ENCODE data around the gene NETO1. TPM values are rescaled to one million over a fixed set of nuclear protein-coding genes. Genes with fewer than 3 reads are reported as not detected.

NETO1 gene
- total RNA-seq, 4 donors from 2014 or later: 0.95 TPM; not detected in 3

DNA sequence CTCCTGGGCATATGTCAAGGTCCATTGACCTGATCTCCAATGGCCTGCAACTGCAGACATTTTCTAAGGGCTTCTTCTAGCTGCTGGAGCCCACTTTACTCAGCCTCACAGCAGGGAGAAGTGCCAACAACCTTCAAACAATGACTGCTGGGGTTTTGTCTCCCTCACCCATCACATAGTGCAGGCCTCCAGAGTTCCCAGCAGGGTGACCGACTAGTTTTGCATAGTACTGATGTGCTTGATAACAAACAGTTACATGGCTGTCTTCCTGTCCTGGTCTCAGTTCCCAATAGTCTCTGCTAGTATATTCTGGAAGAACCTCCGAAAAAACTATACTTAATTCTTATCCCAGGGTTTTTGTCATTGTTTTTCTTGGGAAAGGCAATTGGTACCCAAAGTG lies 10.4 kb upstream of the NETO1 start:
- H3K9me3 ChIP-seq: no peaks in the 10 kb centered on the region
- intact Hi-C loops (cut with DNase I; ENCODE audit: low total_unique reads): no loop called here
- no peak overlapping the region for H3K27ac ChIP-seq
- no peaks in the 10 kb centered on the region for H3K4me1 ChIP-seq
- no peaks in the 10 kb centered on the region for H3K27me3 ChIP-seq
- H3K36me3 ChIP-seq: no peaks in the 10 kb centered on the region
- 67 to 70% methylated on average over 1 to 2 of the region's 2 CpGs for WGBS, 2 donors (ENCODE audit: low coverage in 1 of 2)
- no peak for TF ChIP-seq POLR2AphosphoS5 (IDR thresholded peaks at IDR 0.05)
- TF ChIP-seq CTCF (IDR thresholded peaks at IDR 0.05): no peak
- TF ChIP-seq EP300 (IDR thresholded peaks at IDR 0.05; ENCODE audit: low read depth): no peak
- no peak for TF ChIP-seq POLR2A (IDR thresholded peaks at IDR 0.05)
- no peak overlapping the region for H3K4me3 ChIP-seq
- in situ Hi-C loops (cut with MboI; ENCODE audit: low pct_ligation_motif_present in 1 of 4, low pct_unique_long_range_greater_than_20kb in 1 of 4, low sequenced_read_pairs in 3 of 4): loop anchor here in 1 of 4 donors (10.0 kb wide), 1 partner anchor 63 kb away; no protein-coding TSS in a partner anchor
- no peak for DNase-seq

GRCh38 chr18:72871091-72871490 lies 3.3 kb upstream of the NETO1 start:
- no peak for TF ChIP-seq POLR2A (IDR thresholded peaks at IDR 0.05)
- no peak for TF ChIP-seq EP300 (IDR thresholded peaks at IDR 0.05; ENCODE audit: low read depth)
- no peak for TF ChIP-seq POLR2AphosphoS5 (IDR thresholded peaks at IDR 0.05)
- TF ChIP-seq CTCF (IDR thresholded peaks at IDR 0.05): no peak
- Histone ChIP-seq H3K36me3 (no peaks in the 10 kb centered on the region), H3K9me3 (no peaks in the 10 kb centered on the region), H3K27ac (no peak overlapping the region), H3K27me3 (peaks cover 35% of the 10 kb centered on the region), H3K4me3 (no peak overlapping the region), H3K4me1 (no peaks in the 10 kb centered on the region)
- DNase-seq: no peak
- WGBS, 2 donors (ENCODE audit: low coverage in 1 of 2): 49 to 67% methylated on average over 3 to 5 of the region's 5 CpGs
- intact Hi-C loops (cut with DNase I; ENCODE audit: low total_unique reads): no loop called here
- in situ Hi-C loops (cut with MboI; ENCODE audit: low pct_ligation_motif_present in 1 of 4, low pct_unique_long_range_greater_than_20kb in 1 of 4, low sequenced_read_pairs in 3 of 4): loop anchor here in 1 of 4 donors (10.0 kb wide), 1 partner anchor 56 kb away; no protein-coding TSS in a partner anchor

DNA sequence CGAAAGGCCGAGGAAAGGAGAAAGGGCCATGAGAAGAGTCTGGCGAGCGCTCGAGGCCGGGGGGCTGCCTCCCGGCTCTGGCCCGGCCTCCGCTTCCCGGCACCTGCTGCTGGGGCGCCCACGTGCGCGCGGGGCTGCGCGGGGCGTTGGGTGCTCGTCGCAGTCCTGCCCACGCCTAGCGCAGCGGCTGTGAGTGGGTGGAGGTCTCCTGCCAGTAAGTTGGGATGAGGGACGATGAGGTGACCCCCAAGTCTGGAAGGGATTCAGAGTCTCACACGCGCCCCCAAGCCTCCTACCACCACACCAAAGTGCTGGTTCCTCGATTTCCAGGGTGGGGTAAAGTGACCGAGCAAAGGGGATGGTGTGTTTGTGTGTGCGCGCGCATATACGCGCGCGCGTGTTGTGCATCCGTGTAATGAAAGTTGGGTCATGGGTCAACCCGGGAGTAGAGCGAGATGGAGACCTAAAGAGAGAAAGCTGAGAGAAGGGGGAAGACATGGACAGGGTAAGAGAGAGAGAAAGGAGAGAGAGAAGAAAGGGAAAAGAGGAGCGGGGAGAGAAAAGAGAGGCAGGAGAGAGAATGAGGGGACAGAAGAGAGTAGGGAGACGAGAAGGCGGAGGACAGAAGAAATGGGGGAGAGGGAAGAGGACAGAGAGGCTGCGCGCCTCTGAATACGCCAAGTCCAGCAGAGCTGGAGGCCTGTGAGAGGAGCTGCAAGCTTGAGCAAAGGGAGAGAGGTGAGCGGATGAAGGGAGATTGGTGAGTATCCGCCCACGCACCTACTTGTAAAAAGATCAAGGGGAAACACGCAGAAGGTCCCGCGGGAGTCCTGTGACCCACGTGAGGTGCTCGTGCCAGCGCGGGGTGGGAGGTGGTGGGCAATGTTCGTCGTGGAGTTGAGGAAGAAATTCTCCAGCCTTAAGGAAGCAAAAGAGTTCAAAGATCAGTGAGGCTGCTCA lies 1.7 kb upstream of the NETO1 start:
- Histone ChIP-seq H3K27ac (no peak overlapping the region), H3K36me3 (no peaks in the 10 kb centered on the region), H3K4me3 (no peak overlapping the region), H3K9me3 (no peaks in the 10 kb centered on the region), H3K4me1 (no peaks in the 10 kb centered on the region), H3K27me3 (peaks cover 41% of the 10 kb centered on the region)
- no peak for TF ChIP-seq EP300 (IDR thresholded peaks at IDR 0.05; ENCODE audit: low read depth)
- no peak for TF ChIP-seq POLR2A (IDR thresholded peaks at IDR 0.05)
- no peak for TF ChIP-seq POLR2AphosphoS5 (IDR thresholded peaks at IDR 0.05)
- TF ChIP-seq CTCF (IDR thresholded peaks at IDR 0.05): no peak
- in situ Hi-C loops (cut with MboI; ENCODE audit: low pct_ligation_motif_present in 1 of 4, low pct_unique_long_range_greater_than_20kb in 1 of 4, low sequenced_read_pairs in 3 of 4): loop anchor here in 1 of 4 donors (10.0 kb wide), 1 partner anchor 55 kb away; no protein-coding TSS in a partner anchor
- WGBS, 2 donors (ENCODE audit: low coverage in 1 of 2): 24 to 43% methylated on average over 13 to 57 of the region's 57 CpGs
- intact Hi-C loops (cut with DNase I; ENCODE audit: low total_unique reads): no loop called here
- no peak for DNase-seq

DNA sequence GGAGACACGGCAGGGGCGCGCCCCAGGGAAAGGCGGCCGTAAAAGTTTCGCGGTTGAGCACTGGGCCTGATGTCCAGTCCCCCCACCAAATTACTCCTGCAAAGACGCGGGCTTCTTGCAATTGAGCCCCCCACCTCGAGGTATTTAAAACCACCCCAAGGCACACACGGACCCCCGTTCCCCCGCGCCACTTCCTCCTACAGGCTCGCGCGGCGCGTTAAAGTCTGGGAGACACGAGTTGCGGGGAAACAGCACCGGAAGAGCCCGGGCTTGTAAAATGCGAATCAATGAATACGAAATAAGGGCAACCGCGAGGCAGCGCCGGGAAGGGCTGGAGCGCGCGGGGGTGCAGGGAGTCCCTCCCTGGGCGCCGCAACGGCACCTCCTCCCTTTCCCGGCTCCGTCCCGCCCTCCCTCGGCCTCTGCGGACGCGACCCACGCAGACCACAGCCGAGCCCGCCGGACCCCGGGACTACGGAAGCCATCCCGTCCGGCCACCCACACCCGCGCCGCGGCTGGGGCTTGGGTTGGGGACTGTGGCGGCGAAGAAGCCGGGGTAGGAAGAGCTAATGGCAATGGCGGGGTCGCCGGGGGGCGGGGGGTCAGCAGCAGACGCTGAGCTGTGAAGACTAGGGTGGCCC lies 918 bp upstream of the NETO1 start:
- Histone ChIP-seq H3K27ac (no peak overlapping the region), H3K4me1 (no peaks in the 10 kb centered on the region), H3K27me3 (peaks cover 41% of the 10 kb centered on the region), H3K9me3 (no peaks in the 10 kb centered on the region), H3K4me3 (peak overlapping the region in 1 of 4 donors; percentile 26), H3K36me3 (no peaks in the 10 kb centered on the region)
- no peak for DNase-seq
- in situ Hi-C loops (cut with MboI; ENCODE audit: low pct_ligation_motif_present in 1 of 4, low pct_unique_long_range_greater_than_20kb in 1 of 4, low sequenced_read_pairs in 3 of 4): no loop called here
- 18% methylated on average over 62 of the region's 62 CpGs; no CpG with 5 or more reads in 1 of the 2 donors for WGBS, 2 donors (ENCODE audit: low coverage in 1 of 2)
- intact Hi-C loops (cut with DNase I; ENCODE audit: low total_unique reads): no loop called here
- TF ChIP-seq POLR2AphosphoS5 (IDR thresholded peaks at IDR 0.05): no peak
- TF ChIP-seq EP300 (IDR thresholded peaks at IDR 0.05; ENCODE audit: low read depth): no peak
- no peak for TF ChIP-seq CTCF (IDR thresholded peaks at IDR 0.05)
- no peak for TF ChIP-seq POLR2A (IDR thresholded peaks at IDR 0.05)

All from transverse colon (tissue), 4 donors.